ENCODE measurements around the gene IMMT.
"Not testable (repeated sequence)": the region's sequence is repeated elsewhere in the genome, so short reads cannot be mapped to it uniquely, and the experiment has no call there.

IMMT gene

DNA sequence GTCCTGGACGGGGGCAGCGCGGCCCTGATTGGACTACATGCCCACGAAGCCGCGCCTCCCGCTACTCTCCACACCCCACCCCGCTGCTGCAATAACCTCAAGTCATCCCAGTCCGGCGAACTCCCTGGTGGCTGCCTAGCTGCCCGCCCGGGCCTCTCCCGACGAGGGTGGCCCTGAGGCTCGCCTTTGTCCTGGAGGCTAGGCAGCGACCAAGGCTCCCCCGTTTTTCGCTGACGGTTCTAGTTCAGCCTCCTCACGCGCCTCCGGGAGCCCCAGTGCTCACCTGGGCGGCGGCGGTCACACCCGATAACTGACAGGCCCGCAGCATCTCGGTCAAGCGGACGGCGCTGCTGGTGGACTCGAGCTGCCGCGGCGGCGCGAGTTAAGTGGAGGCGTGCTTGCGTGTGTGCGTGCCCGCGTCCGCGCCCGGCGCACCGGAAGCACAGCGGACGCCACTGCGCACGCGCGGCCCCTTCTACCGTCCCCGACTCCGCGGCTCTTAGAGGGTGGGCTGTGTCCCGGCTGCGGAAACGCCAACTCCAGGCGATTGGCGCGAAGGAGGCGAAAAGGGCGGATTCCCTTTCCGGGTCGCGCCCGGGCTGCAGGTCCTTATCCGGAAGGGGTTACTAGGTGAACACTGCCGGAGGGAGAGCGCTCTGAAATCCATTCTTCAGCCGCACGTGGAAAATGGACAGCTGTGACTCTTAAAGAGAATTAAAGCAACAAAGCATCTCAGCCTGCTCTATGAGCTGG lies at the start of gene IMMT:
Gene IMMT, minus strand, starts transcription at position 408 of the 753 bp plus-strand sequence. Its CDS starts 80 bp downstream, at position 328.
- H3K9ac ChIP-seq = peak within 1 kb of the TSS; percentile 94
- H3K36me3 ChIP-seq (ENCODE audit: control insufficient read depth, insufficient read depth, low read length) = no peaks in the 10 kb centered on the region
- H3K4me3 ChIP-seq (ENCODE audit: low read depth, low read length) = peak within 1 kb of the TSS; percentile 98
- peak within 1 kb of the TSS; percentile 100 for H3K27ac ChIP-seq
- peak within 1 kb of the TSS; percentile 96 for H2AFZ ChIP-seq
- H3K4me2 ChIP-seq (ENCODE audit: low read length) = peak within 1 kb of the TSS; percentile 97
- H3K27me3 ChIP-seq (ENCODE audit: control insufficient read depth, insufficient read depth, low read length) = no peaks in the 10 kb centered on the region
- no peaks in the 10 kb centered on the region for H3K9me3 ChIP-seq (ENCODE audit: control insufficient read depth, low read length)
- H3K4me1 ChIP-seq = peaks cover 15% of the 10 kb centered on the region
- TF ChIP-seq, protein P1, sequence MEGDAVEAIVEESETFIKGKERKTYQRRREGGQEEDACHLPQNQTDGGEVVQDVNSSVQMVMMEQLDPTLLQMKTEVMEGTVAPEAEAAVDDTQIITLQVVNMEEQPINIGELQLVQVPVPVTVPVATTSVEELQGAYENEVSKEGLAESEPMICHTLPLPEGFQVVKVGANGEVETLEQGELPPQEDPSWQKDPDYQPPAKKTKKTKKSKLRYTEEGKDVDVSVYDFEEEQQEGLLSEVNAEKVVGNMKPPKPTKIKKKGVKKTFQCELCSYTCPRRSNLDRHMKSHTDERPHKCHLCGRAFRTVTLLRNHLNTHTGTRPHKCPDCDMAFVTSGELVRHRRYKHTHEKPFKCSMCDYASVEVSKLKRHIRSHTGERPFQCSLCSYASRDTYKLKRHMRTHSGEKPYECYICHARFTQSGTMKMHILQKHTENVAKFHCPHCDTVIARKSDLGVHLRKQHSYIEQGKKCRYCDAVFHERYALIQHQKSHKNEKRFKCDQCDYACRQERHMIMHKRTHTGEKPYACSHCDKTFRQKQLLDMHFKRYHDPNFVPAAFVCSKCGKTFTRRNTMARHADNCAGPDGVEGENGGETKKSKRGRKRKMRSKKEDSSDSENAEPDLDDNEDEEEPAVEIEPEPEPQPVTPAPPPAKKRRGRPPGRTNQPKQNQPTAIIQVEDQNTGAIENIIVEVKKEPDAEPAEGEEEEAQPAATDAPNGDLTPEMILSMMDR (IDR thresholded peaks at IDR 0.05) = no peak
- peaks cover 30% of the 10 kb centered on the region for H3K79me2 ChIP-seq

DNA sequence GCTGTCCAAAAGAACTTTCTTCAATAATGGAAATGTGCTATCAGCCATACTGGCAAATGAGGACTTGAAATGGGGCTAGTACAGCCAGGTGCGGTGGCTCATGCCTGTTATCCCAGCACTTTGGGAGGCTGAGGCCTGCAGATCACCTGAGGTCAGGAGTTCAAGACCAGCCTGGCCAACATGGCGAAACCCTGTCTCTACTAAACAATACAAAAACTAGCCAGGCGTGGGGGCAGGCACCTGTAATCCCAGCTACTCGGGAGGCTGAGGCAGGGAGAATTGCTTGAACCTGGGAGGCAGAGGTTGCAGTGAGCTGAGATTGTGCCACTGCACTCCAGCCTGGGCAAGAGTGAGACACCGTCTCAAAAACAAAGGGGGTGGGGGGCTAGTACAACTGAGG lies 49.5 kb upstream of the IMMT start:
- H3K4me2 ChIP-seq (ENCODE audit: low read length); H3K36me3 ChIP-seq (ENCODE audit: control insufficient read depth, insufficient read depth, low read length); H2AFZ ChIP-seq; H3K27ac ChIP-seq; H3K4me1 ChIP-seq; H3K4me3 ChIP-seq (ENCODE audit: low read depth, low read length); H3K9ac ChIP-seq; H3K79me2 ChIP-seq; H3K9me3 ChIP-seq (ENCODE audit: control insufficient read depth, low read length); H3K27me3 ChIP-seq (ENCODE audit: control insufficient read depth, insufficient read depth, low read length): not testable (repeated sequence)

DNA sequence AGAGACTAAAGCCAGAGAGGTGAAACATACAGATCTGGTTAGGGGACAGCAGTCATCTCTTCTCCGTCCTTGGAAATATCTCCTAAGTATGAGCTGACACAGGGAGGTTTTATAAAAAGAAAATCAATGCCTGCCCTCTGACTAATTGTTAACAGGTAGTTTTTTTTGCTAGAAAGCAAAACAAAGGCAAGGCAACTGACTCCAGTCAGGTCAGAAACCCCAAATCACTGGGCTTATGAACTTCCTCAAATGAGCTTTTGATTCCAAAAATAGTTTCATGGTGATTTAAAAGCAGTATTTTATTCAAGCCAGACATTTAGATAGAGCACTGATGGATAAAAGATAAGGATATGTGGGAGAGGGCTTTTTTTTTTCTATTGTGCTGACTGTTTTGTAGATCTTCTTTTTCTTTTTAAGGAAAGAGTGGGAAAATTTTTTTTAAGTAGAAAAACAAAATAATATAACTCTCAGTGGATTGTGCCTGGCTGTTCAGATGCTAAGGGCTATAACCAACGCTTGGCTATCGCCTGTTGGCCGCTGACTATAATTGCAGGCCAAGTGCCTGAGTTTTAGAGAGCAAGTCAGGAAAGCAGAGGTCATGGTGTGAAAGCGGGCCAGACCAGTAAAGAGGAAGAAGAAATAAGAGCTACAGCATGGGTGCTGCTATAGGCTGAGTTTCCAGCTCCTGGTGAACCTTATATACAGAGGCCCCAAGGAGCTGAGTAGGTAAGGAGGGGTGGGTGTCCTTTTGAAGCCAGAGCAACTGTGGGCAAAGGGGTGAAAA lies 48.9 kb upstream of the IMMT start:
- Histone ChIP-seq H3K9me3 (ENCODE audit: control insufficient read depth, low read length) (no peaks in the 10 kb centered on the region), H3K4me1 (no peaks in the 10 kb centered on the region), H3K4me3 (ENCODE audit: low read depth, low read length) (no peak overlapping the region), H3K79me2 (no peaks in the 10 kb centered on the region), H3K4me2 (ENCODE audit: low read length) (no peak overlapping the region), H3K9ac (no peak overlapping the region), H2AFZ (no peak overlapping the region), H3K27ac (no peak overlapping the region), H3K36me3 (ENCODE audit: control insufficient read depth, insufficient read depth, low read length) (no peaks in the 10 kb centered on the region), H3K27me3 (ENCODE audit: control insufficient read depth, insufficient read depth, low read length) (no peaks in the 10 kb centered on the region)
- TF ChIP-seq, protein P1 (IDR thresholded peaks at IDR 0.05) = no peak

DNA sequence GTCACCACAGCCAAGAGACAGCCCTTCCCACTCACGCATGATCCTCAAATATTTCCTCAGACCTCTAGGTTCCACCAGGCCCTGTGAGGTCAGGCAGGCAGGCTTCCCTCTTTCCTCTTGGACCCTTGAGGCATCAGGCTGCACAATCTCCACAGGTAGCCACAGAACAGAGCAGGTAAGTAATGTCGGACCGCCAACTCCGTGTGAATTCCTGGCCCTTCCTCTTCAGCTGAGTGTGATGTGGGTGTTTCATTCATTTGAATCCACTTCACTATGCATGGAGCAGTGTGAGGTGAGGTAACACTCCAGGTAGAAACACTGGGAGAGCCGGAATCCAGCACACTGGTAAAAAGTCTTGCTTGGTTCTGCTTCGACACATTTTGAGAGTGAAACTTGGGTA lies 48.0 kb upstream of the IMMT start:
- no peaks in the 10 kb centered on the region for H3K27me3 ChIP-seq (ENCODE audit: control insufficient read depth, insufficient read depth, low read length)
- H3K4me2 ChIP-seq (ENCODE audit: low read length) = no peak overlapping the region
- H3K4me3 ChIP-seq (ENCODE audit: low read depth, low read length) = no peak overlapping the region
- H3K4me1 ChIP-seq = no peaks in the 10 kb centered on the region
- no peaks in the 10 kb centered on the region for H3K36me3 ChIP-seq (ENCODE audit: control insufficient read depth, insufficient read depth, low read length)
- no peak overlapping the region for H3K9ac ChIP-seq
- H3K27ac ChIP-seq = no peak overlapping the region
- no peak overlapping the region for H2AFZ ChIP-seq
- TF ChIP-seq, protein P1 (IDR thresholded peaks at IDR 0.05) = no peak
- H3K79me2 ChIP-seq = no peaks in the 10 kb centered on the region
- H3K9me3 ChIP-seq (ENCODE audit: control insufficient read depth, low read length) = no peaks in the 10 kb centered on the region

DNA sequence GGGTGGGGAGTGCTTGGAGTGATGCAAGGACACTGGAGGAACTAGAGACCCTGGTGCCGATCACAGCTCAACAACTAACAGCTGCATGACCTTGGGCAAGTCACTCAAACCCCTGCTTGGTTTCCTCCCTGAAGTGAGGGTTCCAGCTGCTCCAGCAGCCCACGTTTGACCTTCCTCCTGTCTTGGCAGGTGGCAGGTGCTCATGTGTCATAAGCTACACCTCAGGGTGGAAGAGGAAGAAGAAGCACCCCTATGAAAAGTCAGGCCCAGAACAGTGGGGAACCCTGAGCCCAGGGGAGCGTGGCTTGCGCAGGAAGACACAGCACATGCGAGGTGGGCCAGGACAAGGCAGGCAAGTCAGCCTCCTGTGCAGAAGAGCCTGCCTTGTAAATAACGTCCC lies 46.3 kb upstream of the IMMT start:
- H3K9me3 ChIP-seq (ENCODE audit: control insufficient read depth, low read length) = no peaks in the 10 kb centered on the region
- H3K4me1 ChIP-seq = no peaks in the 10 kb centered on the region
- H3K27ac ChIP-seq = no peak overlapping the region
- no peaks in the 10 kb centered on the region for H3K27me3 ChIP-seq (ENCODE audit: control insufficient read depth, insufficient read depth, low read length)
- H3K9ac ChIP-seq = no peak overlapping the region
- TF ChIP-seq, protein P1 (IDR thresholded peaks at IDR 0.05) = no peak
- H3K4me3 ChIP-seq (ENCODE audit: low read depth, low read length) = no peak overlapping the region
- no peak overlapping the region for H2AFZ ChIP-seq
- no peaks in the 10 kb centered on the region for H3K36me3 ChIP-seq (ENCODE audit: control insufficient read depth, insufficient read depth, low read length)
- no peaks in the 10 kb centered on the region for H3K79me2 ChIP-seq
- no peak overlapping the region for H3K4me2 ChIP-seq (ENCODE audit: low read length)

Data from parathyroid adenoma (tissue), 2 donors.